Activated CD8-positive, alpha-beta T cell treated with anti-CD3 and anti-CD28 coated beads for 36 hours (primary cell): ENCODE measurements around the gene BARX1. TPM values are rescaled to one million over a fixed set of nuclear protein-coding genes. Genes with fewer than 3 reads are reported as not detected.

ENCODE experiments used
- ATAC-seq: fragments of 200-7000 bp; cut with Tn5 transposase; one replicate; pipeline ENCODE4 v1.10.0; 2021; ENCODE audit warnings: mild to moderate bottlenecking, moderate library complexity
- CTCF ChIA-PET: fragments of 350-600 bp; sonication (Branson Sonifier 250); formaldehyde crosslinking; loops from one replicate; lab custom pipeline; 2021; ENCODE audit warnings: antibody characterized with exemption; lab: Charles Lee
- POLR2A ChIA-PET: fragments of 350-600 bp; sonication (Branson Sonifier 250); formaldehyde crosslinking; loops from one replicate; lab custom pipeline; 2021; ENCODE audit warnings: antibody characterized with exemption; lab: Charles Lee
- DNase-seq: peaks from one replicate; pipeline ENCODE4 v3.0.0-alpha.2; 2020
- H3K27ac Mint-ChIP-seq: one replicate; pipeline ENCODE4 v1.8.0; 2021; ENCODE audit warnings: mild to moderate bottlenecking, mixed read lengths
- H3K27me3 Mint-ChIP-seq: one replicate; pipeline ENCODE4 v1.8.0; 2021; ENCODE audit warnings: mixed read lengths
- H3K36me3 Mint-ChIP-seq: one replicate; pipeline ENCODE4 v1.8.0; 2021; ENCODE audit warnings: low read depth, mixed read lengths
- H3K4me1 Mint-ChIP-seq: one replicate; pipeline ENCODE4 v1.8.0; 2021; ENCODE audit warnings: low read depth, mixed read lengths
- H3K4me3 Mint-ChIP-seq: one replicate; pipeline ENCODE4 v1.8.0; 2021; ENCODE audit warnings: mild to moderate bottlenecking, moderate library complexity, mixed read lengths
- H3K9me3 Mint-ChIP-seq: one replicate; pipeline ENCODE4 v1.8.0; 2021; ENCODE audit warnings: mixed read lengths
- intact Hi-C: fragments of 100-400 bp; cut with micrococcal nuclease; formaldehyde crosslinking; loops from one replicate; pipeline ENCODE4 v1.10.0; 2022
- total RNA-seq, 2 experiments: library from RNA; stranded (reverse); gene quantifications; one replicate each; pipeline ENCODE4 v1.2.3, GENCODE V29; 2021
- TF ChIP-seq, protein P1 (sequence below): fragments of 200-600 bp; IDR thresholded peaks from one replicate; pipeline ENCODE4 v1.8.0; 2022; ENCODE audit warnings: antibody characterized with exemption, mild to moderate bottlenecking

The BARX1 gene
- total RNA-seq, 2 experiments from 2014 or later: 6.6 to 7.6 TPM

DNA sequence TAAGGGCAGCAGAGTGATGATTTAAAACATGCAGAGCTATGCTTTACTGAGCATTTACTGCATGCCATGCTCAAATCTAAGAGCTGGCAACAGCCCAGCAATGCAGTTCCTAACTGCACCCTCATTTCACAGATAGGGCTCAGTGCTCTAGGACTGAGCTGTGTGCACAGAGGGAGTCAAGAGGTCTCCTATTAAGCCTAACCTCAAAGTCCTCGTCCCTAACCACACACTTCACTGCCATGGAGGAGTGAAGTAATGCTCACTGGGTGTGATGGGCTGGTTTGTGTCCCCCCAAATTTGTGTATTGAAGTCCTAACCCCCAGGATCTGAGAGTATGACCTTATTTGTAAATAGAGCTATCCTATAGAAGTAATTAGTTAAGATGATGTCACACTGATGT is 25.9 kb downstream of the BARX1 start:
- no peak for DNase-seq
- POLR2A ChIA-PET: interaction anchor here (0.6 to 1.2 kb wide), 2 partner anchors 76 to 115 kb away, joined by 3 read pairs; no protein-coding TSS in a partner anchor
- Mint-ChIP-seq H3K4me1 (no peaks in the 10 kb centered on the region), H3K9me3 (no peaks in the 10 kb centered on the region), H3K4me3 (no peak overlapping the region), H3K27me3 (peaks cover 20% of the 10 kb centered on the region), H3K36me3 (no peaks in the 10 kb centered on the region), H3K27ac (no peak overlapping the region)
- intact Hi-C loops: no loop called here
- TF ChIP-seq, protein P1, sequence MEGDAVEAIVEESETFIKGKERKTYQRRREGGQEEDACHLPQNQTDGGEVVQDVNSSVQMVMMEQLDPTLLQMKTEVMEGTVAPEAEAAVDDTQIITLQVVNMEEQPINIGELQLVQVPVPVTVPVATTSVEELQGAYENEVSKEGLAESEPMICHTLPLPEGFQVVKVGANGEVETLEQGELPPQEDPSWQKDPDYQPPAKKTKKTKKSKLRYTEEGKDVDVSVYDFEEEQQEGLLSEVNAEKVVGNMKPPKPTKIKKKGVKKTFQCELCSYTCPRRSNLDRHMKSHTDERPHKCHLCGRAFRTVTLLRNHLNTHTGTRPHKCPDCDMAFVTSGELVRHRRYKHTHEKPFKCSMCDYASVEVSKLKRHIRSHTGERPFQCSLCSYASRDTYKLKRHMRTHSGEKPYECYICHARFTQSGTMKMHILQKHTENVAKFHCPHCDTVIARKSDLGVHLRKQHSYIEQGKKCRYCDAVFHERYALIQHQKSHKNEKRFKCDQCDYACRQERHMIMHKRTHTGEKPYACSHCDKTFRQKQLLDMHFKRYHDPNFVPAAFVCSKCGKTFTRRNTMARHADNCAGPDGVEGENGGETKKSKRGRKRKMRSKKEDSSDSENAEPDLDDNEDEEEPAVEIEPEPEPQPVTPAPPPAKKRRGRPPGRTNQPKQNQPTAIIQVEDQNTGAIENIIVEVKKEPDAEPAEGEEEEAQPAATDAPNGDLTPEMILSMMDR: no peak
- CTCF ChIA-PET: interaction anchor here (1.0 to 1.1 kb wide), 2 partner anchors 18 to 33 kb away, joined by 3 to 4 read pairs; no protein-coding TSS in a partner anchor
- no peak for ATAC-seq

DNA sequence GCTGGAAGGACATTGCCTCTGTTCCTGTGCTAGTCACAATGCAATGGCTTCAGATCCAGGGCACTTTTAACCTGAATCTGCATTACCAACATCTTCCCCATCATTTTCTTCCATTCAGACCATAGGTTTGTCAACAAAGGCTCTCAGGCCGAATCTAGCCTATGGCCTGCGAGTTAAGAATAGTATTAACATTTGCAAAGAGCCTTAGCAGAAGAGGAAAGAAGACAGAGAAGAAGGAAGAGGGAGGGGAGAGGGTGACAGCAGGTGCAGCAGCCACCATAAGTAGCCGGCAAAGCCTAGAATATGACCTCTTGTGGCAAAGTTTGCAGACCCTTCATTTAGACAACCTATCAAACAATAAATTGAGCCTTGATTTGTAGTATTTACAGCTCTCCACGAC is 32.6 kb downstream of the BARX1 start:
- Mint-ChIP-seq H3K27me3 (peaks cover 5% of the 10 kb centered on the region), H3K27ac (no peak overlapping the region), H3K4me3 (no peak overlapping the region), H3K36me3 (no peaks in the 10 kb centered on the region), H3K4me1 (no peaks in the 10 kb centered on the region), H3K9me3 (no peaks in the 10 kb centered on the region)
- ATAC-seq: no peak
- TF ChIP-seq, protein P1: no peak
- CTCF ChIA-PET: no interaction called here
- intact Hi-C loops: no loop called here
- no peak for DNase-seq
- POLR2A ChIA-PET: no interaction called here

DNA sequence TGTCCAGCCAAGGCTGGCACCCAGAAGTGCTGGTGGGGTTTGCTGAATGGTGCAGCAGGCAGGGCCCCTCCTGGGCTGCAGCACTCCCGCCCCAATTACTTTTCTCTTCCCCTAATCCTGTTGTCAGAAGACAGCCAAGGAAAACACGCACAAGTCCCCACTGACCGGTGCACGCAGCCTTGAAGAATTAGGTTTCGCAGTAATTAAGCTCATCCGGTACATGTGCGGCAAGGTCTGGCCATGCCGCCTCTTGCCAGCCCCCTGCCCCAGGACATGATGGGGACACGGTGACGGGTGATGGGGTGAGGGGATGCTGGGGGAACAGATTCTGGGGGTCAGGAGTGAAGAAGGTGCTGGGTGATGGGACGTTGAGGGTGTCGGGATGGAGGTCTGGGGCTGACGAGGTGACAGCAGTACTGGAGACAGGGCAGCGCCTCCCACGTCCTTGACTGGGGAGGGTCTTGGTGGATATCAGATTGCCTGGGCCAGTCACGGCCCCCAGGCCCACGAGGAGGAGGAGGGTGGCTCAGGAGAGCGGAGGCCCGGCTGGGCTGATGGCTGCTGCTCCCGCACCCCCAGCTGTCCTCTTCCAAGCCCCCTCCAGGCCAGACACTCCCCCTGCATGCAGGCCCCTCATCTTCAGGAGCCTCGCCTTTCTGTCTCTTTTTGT is 34.9 kb downstream of the BARX1 start:
- Mint-ChIP-seq H3K27ac (no peak overlapping the region), H3K4me3 (no peak overlapping the region), H3K36me3 (no peaks in the 10 kb centered on the region), H3K9me3 (no peaks in the 10 kb centered on the region), H3K4me1 (no peaks in the 10 kb centered on the region), H3K27me3 (peaks cover 2% of the 10 kb centered on the region)
- POLR2A ChIA-PET: no interaction called here
- TF ChIP-seq, protein P1: no peak
- intact Hi-C loops: no loop called here
- CTCF ChIA-PET: no interaction called here
- DNase-seq: no peak
- ATAC-seq: no peak

DNA sequence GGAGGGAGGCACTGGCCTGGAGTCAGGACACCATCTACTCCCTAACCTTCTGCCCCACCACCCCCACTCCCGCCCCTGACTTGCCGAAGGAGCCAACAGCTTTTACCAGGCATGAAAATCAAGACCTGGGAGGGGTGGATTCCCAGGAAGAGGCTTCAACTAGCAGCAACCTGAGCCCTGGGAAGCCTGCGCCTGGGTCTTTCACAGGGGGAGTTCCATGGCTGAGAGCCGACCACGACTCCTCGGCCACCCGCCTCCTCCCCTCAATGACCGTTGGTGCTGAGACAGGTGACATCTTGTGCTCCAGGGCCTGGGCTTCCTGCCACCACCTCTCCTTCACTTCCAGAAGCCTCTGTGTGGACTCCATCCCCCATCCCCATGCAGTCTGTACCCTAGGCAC is 37.1 kb downstream of the BARX1 start:
- H3K4me1 Mint-ChIP-seq: no peaks in the 10 kb centered on the region
- POLR2A ChIA-PET: no interaction called here

More for the DNA sequence above, 37.1 kb downstream of the BARX1 start:
- ATAC-seq (no peak), DNase-seq (no peak)
- Mint-ChIP-seq H3K27ac (no peak overlapping the region), H3K4me3 (no peak overlapping the region), H3K36me3 (no peaks in the 10 kb centered on the region), H3K9me3 (no peaks in the 10 kb centered on the region), H3K27me3 (peaks cover 2% of the 10 kb centered on the region)
- TF ChIP-seq, protein P1: no peak
- CTCF ChIA-PET: no interaction called here
- intact Hi-C loops: no loop called here
